ENCODE measurements around the gene CTBP1.

The CTBP1 gene

DNA sequence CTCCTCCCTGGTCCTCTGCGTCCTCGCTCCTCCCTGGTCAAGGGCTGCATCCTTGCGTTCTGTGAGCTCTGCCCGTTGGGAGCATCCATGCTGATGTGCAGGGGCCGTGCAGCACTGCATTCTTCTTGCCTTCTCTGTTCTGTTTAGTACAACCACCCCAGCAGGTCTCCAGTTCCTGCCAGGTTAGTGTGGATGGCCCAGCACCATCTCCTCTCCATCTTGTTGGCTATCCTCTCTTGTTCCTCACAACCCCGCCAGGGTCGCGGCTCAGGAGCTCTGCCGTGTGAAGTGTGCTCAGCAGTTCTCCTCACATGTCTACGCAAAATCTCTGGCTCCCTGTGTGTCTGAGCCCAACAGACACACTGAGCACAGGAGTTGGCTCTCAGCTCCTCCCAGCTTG is 30.3 kb upstream of the CTBP1 start:
- no peak for DNase-seq (ENCODE audit: low read depth)

DNA sequence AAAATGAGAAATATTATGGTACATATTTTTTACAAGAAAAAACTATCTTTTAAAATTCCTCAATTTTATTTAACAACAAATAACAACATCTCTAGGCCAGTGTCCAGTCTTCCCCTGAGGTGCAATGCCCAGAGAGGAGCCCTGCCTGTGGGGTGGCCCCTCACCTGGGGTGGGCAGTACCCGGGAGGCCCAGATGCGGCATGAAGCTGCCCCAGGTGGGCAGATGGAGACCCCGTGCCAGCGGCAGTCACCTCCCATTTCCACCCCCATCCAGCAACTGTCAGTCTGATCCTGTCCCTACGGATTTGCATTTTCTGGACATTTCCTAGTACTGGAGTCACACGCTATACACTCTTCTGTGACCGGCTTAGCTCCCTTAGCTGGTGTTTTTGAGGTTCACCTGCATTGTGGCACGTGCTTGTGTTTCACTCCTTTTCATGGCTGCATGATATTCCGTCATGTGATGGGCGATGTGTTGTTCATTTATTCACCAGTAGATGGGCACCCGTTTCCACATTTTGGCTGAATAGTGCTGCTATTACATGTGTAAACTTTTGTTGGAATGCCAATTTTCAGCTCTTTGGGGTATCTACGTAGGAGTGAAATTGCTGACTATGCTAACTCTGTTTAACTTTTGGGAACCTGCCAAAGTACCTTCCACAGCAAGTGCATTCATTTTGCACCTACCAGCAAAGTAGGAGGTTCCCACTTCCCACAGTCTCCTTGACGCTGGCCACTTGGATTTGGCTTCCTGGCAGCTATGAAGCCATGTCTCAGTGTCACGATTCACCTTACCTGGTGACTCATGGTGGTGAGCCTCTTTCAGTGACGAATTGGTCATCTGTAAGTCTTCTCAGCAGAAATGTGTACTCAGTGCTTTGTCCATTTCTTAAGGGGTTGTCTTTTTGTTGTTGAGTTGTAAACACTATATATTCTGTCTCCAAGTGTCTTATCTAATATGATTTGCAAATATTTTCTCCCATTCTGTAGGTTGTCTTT is 29.0 kb upstream of the CTBP1 start:
- peak; percentile 58 for DNase-seq (ENCODE audit: low read depth)
- TF ChIP-seq, protein P1, sequence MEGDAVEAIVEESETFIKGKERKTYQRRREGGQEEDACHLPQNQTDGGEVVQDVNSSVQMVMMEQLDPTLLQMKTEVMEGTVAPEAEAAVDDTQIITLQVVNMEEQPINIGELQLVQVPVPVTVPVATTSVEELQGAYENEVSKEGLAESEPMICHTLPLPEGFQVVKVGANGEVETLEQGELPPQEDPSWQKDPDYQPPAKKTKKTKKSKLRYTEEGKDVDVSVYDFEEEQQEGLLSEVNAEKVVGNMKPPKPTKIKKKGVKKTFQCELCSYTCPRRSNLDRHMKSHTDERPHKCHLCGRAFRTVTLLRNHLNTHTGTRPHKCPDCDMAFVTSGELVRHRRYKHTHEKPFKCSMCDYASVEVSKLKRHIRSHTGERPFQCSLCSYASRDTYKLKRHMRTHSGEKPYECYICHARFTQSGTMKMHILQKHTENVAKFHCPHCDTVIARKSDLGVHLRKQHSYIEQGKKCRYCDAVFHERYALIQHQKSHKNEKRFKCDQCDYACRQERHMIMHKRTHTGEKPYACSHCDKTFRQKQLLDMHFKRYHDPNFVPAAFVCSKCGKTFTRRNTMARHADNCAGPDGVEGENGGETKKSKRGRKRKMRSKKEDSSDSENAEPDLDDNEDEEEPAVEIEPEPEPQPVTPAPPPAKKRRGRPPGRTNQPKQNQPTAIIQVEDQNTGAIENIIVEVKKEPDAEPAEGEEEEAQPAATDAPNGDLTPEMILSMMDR (IDR thresholded peaks at IDR 0.05; ENCODE audit: insufficient read depth, low read depth, low read length, missing control alignments): peak; percentile 19

More for the DNA sequence above, 30.3 kb upstream of the CTBP1 start:
- TF ChIP-seq, protein P1 (IDR thresholded peaks at IDR 0.05; ENCODE audit: insufficient read depth, low read depth, low read length, missing control alignments): no peak
- H3K4me3 ChIP-seq (ENCODE audit: low read length): no peak overlapping the region

DNA sequence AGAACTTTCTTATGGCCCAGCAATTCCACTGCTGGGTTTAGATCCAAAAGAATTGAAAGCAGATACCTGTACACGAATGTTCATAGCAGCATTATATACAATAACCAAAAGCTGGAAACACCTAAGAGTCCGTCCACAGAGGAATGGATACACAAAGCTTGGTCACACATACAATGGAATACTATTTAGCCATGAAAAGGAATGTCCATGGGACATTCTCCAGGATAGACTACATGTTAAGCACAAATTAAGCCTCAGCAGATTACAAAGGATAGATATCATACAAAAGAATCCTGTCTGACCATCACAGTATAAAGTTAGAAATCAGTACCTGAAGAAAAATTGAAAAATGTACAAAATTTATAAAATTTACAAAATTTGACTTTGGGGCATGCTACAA is 28.1 kb upstream of the CTBP1 start:
- TF ChIP-seq, protein P1 (IDR thresholded peaks at IDR 0.05; ENCODE audit: insufficient read depth, low read depth, low read length, missing control alignments): no peak
- no peak overlapping the region for H3K4me3 ChIP-seq (ENCODE audit: low read length)
- DNase-seq (ENCODE audit: low read depth): no peak

More for the DNA sequence above, 29.0 kb upstream of the CTBP1 start:
- no peak overlapping the region for H3K4me3 ChIP-seq (ENCODE audit: low read length)

DNA sequence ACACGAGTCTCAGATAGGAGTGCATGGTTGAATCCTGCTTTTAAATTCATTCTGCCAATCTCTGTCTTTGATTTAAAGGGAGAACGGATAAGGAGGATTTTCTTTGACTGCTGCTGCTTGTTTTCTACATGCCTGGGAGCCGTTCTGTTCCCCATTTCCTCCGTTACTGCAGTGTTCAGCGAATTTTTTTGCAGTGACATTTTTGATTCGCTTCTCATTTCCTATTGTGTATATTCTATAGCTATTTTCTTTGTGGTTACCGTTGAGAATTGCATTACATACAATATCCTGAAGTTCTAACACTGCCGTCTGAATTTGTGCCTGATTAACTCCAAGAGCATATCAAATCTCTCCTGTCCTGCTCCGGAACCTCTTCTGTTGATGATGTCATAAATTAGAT is 25.9 kb upstream of the CTBP1 start:
- DNase-seq (ENCODE audit: low read depth): no peak
- TF ChIP-seq, protein P1 (IDR thresholded peaks at IDR 0.05; ENCODE audit: insufficient read depth, low read depth, low read length, missing control alignments): no peak
- no peak overlapping the region for H3K4me3 ChIP-seq (ENCODE audit: low read length)

DNA sequence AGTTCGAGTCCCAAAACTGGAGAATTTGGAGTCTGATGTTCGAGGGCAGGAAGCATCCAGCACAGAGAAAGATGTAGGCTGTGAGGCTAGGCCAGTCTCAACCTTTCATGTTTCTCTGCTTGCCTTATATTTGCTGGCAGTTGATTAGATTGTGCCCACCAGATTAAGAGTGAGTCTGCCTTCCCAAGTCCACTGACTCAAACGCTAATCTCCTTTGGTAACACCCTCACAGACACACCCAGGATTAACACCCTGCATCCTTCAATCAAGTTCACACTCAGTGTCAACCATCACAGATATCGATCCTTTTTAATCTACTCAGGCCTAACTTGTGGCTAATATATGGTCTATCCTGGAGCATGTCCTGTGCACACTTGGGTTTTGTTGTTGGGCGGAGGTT is 22.8 kb upstream of the CTBP1 start:
- TF ChIP-seq, protein P1 (IDR thresholded peaks at IDR 0.05; ENCODE audit: insufficient read depth, low read depth, low read length, missing control alignments): no peak
- H3K4me3 ChIP-seq (ENCODE audit: low read length): no peak overlapping the region
- DNase-seq (ENCODE audit: low read depth): no peak

DNA sequence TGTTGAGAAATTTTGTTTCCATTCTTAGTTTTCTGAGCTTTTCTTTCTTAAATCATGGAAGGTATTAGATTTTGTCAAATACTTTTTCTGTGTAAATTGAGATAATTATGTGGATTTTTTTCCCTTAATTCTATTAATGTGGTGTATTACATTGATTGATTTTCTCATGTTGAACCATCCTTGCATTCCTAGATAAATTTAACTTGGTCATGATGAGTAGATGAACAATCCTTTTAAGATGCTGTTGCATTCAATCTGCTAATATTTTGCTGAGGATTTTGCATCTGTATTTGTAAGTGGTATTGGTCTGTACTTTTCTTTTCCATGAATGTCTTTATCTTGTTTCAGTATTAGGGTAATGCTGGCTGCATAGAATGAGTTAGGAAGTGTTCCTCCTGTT is 20.3 kb upstream of the CTBP1 start:
- TF ChIP-seq, protein P1 (IDR thresholded peaks at IDR 0.05; ENCODE audit: insufficient read depth, low read depth, low read length, missing control alignments): no peak
- DNase-seq (ENCODE audit: low read depth): no peak
- no peak overlapping the region for H3K4me3 ChIP-seq (ENCODE audit: low read length)

Data from epithelial cell of esophagus (primary cell).